ENCODE measurements around the gene SH3YL1.

Gene SH3YL1

DNA sequence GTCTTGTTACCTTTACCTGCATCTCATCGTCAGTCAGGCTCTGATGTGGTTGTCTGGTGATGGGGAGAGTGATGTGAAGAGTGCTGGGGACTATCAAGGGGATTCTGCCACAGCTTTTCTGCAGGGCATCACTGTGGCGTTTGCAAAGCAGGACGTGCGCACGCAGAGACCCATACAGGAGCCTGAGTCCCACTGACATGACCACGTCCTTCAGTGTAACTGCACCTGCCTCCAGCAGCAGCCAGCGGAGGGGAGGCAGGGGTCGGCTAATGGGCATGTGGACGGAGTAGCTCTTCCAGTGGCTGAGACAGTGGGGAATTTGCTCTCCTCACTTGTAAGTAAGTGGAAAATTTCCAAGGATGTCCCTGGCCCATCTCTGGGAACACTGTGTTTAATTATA, 17.5 kb upstream of the SH3YL1 start:
- TF ChIP-seq, protein P1, sequence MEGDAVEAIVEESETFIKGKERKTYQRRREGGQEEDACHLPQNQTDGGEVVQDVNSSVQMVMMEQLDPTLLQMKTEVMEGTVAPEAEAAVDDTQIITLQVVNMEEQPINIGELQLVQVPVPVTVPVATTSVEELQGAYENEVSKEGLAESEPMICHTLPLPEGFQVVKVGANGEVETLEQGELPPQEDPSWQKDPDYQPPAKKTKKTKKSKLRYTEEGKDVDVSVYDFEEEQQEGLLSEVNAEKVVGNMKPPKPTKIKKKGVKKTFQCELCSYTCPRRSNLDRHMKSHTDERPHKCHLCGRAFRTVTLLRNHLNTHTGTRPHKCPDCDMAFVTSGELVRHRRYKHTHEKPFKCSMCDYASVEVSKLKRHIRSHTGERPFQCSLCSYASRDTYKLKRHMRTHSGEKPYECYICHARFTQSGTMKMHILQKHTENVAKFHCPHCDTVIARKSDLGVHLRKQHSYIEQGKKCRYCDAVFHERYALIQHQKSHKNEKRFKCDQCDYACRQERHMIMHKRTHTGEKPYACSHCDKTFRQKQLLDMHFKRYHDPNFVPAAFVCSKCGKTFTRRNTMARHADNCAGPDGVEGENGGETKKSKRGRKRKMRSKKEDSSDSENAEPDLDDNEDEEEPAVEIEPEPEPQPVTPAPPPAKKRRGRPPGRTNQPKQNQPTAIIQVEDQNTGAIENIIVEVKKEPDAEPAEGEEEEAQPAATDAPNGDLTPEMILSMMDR (IDR thresholded peaks at IDR 0.05; ENCODE audit: low read depth, low read length, missing control alignments): no peak
- no peak for DNase-seq (ENCODE audit: extremely low read depth, low read depth)
- H3K4me3 ChIP-seq (replicated peaks; ENCODE audit: low read depth, low read length): no peak overlapping the region

DNA sequence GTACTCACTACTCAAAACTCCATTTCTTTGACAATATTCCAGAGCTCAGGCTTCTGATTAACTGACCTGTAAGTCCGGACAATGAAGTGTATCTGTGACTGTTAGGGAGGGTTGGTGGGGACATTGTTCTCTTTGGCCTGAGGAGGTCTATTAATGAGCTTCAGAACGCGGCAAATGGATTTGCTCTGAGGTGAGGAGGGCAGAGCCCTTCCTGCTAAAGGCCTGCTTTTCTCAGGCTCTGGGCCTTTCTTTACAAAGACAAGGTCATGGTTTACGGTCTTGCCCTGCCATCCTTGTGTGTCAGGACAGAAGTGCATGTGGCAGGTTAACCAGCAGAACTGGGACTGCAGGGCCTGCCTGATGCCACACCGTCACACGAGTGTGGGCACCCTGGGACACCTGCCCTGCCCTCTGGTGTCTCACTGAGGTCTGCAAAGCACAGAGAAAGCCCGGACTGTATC, 16.8 kb upstream of the SH3YL1 start:
- TF ChIP-seq, protein P1 (IDR thresholded peaks at IDR 0.05; ENCODE audit: low read depth, low read length, missing control alignments): no peak
- no peak overlapping the region for H3K4me3 ChIP-seq (replicated peaks; ENCODE audit: low read depth, low read length)

DNA sequence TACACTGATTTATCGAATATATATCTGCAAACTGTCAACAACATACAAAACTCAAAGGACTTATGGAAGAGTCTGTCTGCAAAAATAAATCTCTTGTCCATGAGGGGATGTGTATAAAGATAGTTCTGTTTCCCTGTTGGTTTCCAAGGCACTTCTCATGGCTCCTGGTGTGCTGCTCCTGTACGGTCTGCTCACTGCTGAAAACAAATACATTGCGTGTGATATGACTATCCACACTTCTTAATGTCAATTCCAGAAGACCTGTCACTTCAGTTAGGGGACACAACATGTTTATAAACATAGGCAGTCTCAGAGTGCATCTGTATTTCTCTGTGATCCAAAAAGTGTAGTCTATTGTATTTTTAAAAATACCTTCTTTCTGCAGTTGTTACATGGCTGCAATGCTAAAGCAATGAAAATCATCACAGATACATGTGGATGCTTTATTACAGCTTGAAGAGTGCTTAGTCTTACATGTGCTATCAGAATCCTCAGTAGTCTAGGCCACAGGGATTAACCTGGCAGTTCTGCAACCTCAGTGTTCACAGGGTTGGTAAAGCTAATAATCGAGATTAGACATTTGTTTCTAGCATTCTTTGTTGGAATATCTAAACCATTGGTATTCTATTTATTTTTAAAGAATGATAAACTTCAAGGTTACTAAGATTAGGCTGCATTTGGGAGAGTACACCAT, 16.3 kb upstream of the SH3YL1 start:
- no peak overlapping the region for H3K4me3 ChIP-seq (replicated peaks; ENCODE audit: low read depth, low read length)
- TF ChIP-seq, protein P1 (IDR thresholded peaks at IDR 0.05; ENCODE audit: low read depth, low read length, missing control alignments): no peak
- no peak for DNase-seq (ENCODE audit: extremely low read depth, low read depth)

More for the DNA sequence above, 16.8 kb upstream of the SH3YL1 start:
- no peak for DNase-seq (ENCODE audit: extremely low read depth, low read depth)

DNA sequence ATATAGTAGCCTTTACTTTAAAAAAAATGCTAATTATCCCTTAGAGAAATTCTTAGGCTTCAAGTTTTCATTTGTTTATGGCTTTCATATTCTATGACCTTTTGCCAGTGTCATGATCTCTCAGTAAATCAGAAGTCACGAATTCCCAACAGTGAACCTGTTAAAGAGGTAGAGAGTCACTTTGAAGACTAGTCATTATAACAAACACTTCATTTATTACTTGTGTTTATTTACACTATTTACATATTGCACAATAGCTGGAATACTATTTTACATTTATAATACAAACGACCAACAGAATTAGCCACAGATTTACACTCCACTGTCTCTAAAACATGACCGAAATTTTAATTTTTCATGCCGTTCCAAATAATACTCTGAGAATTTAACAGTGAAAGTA, 15.5 kb upstream of the SH3YL1 start:
- no peak overlapping the region for H3K4me3 ChIP-seq (replicated peaks; ENCODE audit: low read depth, low read length)
- no peak for DNase-seq (ENCODE audit: extremely low read depth, low read depth)
- TF ChIP-seq, protein P1 (IDR thresholded peaks at IDR 0.05; ENCODE audit: low read depth, low read length, missing control alignments): no peak

DNA sequence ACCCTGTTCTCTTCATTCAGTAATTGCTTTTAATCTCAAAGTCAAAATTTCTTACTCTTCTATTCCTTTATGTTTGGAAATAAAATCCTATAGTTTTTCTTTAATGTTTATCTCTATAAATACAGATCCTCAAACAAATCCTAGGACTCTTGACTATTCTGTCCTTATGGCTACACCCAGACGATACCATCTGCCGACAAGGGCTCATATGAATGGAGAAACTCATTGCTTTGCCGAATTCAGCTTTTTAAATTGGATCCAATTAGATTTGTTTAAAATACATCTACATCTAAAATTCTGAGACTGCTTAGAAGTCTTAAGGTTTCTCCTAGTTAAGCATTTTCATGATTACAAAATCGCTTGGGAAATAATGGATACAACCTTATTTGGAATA, 15.1 kb upstream of the SH3YL1 start:
- TF ChIP-seq, protein P1 (IDR thresholded peaks at IDR 0.05; ENCODE audit: low read depth, low read length, missing control alignments): no peak
- H3K4me3 ChIP-seq (replicated peaks; ENCODE audit: low read depth, low read length): no peak overlapping the region
- no peak for DNase-seq (ENCODE audit: extremely low read depth, low read depth)

DNA sequence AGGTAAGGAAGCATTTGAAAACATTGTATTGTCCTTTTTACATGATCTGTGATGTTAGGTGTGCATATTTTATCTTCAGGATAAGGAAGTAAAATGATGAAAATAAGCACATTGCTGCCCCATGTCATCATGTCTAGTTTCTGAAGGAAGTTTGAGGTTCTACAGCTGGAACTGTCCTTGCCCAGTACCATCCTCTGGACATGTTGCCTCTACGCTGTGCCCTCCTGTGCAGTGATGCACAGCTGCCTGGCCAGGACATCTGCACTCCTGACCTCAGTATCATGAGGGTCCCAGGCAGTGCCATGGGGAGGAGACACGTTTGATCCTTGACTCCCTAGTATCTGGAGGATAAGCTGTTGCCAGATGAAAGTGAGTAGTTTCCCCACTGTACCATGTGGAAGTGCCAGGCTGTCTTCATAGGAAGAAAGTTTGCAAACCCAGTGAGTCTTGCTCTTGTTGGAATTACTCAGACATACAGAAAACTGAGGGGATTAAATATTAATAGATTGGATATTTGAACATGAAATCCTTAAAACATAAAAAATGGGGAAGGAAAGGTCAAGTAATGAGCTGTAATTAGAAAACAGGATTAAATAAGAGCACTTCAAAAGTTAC, 14.6 kb upstream of the SH3YL1 start:
- TF ChIP-seq, protein P1 (IDR thresholded peaks at IDR 0.05; ENCODE audit: low read depth, low read length, missing control alignments): no peak
- no peak overlapping the region for H3K4me3 ChIP-seq (replicated peaks; ENCODE audit: low read depth, low read length)
- no peak for DNase-seq (ENCODE audit: extremely low read depth, low read depth)
